ENCODE results near the gene MEIOB. TPM values are rescaled to one million over a fixed set of nuclear protein-coding genes. Genes with fewer than 3 reads are reported as not detected.

MEIOB gene
- total RNA-seq, 1 donor from 2014 or later, result not detected

DNA sequence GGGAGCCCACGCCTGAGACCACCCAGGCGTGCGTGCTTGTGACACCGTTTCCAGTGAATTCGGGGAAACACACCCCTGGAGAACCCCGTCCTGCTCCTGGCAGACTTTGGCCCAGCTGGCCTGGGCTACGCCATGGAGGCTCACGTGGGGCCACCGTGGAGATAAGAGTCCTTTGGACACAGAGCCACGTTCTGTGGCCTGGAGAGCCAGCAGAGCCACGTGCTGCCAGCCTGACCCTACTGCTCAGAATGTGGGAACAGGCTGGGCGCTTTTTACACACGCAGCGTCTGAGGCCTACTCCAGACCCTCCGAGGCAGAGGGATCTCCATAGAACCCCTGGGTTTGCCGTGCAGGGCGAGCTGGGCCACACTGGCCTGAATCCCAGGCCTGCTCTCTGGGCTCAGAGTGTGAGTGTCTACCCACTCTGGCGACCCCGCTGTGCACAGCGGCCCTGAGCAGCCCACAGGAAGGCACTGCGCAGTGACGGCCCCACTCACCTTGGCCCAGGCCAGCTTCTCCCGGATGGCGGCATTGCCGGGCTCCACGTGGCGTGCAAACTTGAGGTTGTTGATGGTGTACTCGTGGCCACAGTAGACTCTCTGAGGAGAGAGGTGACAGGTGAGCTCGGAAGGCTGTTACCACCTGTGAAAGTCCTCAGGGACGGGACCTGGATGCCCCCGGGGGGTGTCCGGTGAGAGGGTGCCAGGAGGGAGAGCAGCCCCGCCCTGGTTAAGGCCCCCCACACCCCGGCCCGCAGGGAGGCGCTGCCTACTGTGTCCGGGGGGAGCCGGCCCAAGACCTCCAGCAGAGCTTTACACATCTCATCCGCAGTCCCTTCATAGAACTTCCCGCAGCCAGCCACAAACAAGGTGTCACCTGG lies 55.3 kb downstream of the MEIOB start:
- Histone ChIP-seq H3K4me1 (no peaks in the 10 kb centered on the region), H3K27me3 (ENCODE audit: low read depth) (no peaks in the 10 kb centered on the region), H3K4me3 (no peak overlapping the region), H3K9me3 (replicated peaks) (no peaks in the 10 kb centered on the region), H3K27ac (replicated peaks) (no peak overlapping the region), H3K36me3 (peaks cover 83% of the 10 kb centered on the region)
- TF ChIP-seq, protein P1, sequence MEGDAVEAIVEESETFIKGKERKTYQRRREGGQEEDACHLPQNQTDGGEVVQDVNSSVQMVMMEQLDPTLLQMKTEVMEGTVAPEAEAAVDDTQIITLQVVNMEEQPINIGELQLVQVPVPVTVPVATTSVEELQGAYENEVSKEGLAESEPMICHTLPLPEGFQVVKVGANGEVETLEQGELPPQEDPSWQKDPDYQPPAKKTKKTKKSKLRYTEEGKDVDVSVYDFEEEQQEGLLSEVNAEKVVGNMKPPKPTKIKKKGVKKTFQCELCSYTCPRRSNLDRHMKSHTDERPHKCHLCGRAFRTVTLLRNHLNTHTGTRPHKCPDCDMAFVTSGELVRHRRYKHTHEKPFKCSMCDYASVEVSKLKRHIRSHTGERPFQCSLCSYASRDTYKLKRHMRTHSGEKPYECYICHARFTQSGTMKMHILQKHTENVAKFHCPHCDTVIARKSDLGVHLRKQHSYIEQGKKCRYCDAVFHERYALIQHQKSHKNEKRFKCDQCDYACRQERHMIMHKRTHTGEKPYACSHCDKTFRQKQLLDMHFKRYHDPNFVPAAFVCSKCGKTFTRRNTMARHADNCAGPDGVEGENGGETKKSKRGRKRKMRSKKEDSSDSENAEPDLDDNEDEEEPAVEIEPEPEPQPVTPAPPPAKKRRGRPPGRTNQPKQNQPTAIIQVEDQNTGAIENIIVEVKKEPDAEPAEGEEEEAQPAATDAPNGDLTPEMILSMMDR (IDR thresholded peaks at IDR 0.05; ENCODE audit: borderline replicate concordance), result no peak
- intact Hi-C loops (cut with micrococcal nuclease), result no loop called here
- DNase-seq, result no peak

DNA sequence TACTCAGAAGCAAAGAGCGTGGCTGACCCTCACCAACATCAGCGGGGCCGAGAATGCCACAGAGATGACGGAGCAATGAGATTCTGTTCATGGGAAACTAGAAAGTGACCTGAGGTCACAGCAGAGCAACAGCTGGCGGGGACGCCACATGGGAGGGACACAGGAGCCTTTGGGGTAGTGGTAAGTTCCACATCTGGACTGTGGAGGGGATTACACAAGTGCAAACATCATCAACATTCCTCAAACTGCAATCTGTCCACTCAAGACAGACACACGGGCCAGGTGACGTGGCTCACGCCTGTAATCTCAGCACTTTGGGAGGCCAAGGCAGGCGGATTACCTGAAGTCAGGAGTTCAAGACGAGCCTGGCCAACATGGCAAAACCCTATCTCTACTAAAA lies 56.5 kb downstream of the MEIOB start:
- no peak for DNase-seq
- Histone ChIP-seq H3K9me3 (replicated peaks) (no peaks in the 10 kb centered on the region), H3K36me3 (peaks cover 74% of the 10 kb centered on the region), H3K4me3 (no peak overlapping the region), H3K27ac (replicated peaks) (no peak overlapping the region), H3K4me1 (no peaks in the 10 kb centered on the region), H3K27me3 (ENCODE audit: low read depth) (no peaks in the 10 kb centered on the region)
- intact Hi-C loops (cut with micrococcal nuclease), result no loop called here
- TF ChIP-seq, protein P1 (IDR thresholded peaks at IDR 0.05; ENCODE audit: borderline replicate concordance), result no peak

DNA sequence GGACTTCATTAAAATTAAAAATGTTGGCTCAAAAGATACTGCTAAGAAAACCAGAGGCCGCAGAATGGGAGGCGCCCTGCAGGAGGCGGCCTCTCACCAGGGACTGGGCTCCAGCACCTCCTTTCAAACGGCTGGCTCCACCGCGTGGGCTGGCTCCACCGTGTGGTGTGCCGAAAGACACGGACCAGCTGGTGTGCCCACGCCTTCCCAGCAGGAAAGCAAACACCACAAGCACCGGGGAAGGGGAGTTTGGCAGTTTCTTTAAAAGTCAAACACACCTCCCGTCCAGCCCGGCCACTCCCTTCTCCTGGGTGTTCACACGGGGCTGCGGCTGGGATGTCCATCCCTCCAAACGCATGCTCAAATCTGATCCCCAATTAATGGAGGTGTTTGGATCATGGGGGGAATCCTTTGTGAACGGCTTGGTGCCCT lies 59.2 kb downstream of the MEIOB start:
- Histone ChIP-seq H3K9me3 (replicated peaks) (no peaks in the 10 kb centered on the region), H3K36me3 (peaks cover 71% of the 10 kb centered on the region), H3K27me3 (ENCODE audit: low read depth) (no peaks in the 10 kb centered on the region), H3K4me3 (no peak overlapping the region), H3K4me1 (no peaks in the 10 kb centered on the region), H3K27ac (replicated peaks) (no peak overlapping the region)
- TF ChIP-seq, protein P1 (IDR thresholded peaks at IDR 0.05; ENCODE audit: borderline replicate concordance), result peak; percentile 51
- intact Hi-C loops (cut with micrococcal nuclease), result no loop called here
- peak; percentile 75 for DNase-seq

DNA sequence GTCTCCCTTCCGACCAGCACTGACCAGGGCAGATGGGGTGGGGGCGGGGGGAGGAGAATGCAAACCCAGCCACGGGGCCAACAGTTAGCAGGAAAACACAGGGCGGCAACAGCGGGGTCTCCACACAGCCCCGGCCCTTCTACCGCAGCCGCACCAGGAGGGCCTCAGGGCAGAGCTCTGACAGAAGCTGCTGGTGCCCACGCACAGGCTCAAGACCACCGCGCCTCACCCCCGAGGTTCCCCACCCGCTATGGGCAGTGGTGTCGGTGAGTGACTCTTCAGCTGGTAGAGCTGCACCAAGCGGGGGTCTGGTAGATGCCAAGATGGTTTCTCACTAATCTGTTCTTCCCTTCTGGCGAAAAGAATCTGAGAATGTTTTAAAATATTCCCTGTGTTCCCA lies 61.4 kb downstream of the MEIOB start:
- no peaks in the 10 kb centered on the region for H3K27me3 ChIP-seq (ENCODE audit: low read depth)
- H3K36me3 ChIP-seq, result peaks cover 67% of the 10 kb centered on the region
- DNase-seq, result no peak
- no peak overlapping the region for H3K4me3 ChIP-seq
- no peaks in the 10 kb centered on the region for H3K9me3 ChIP-seq (replicated peaks)
- no peaks in the 10 kb centered on the region for H3K4me1 ChIP-seq
- no peak overlapping the region for H3K27ac ChIP-seq (replicated peaks)
- intact Hi-C loops (cut with micrococcal nuclease), result no loop called here
- TF ChIP-seq, protein P1 (IDR thresholded peaks at IDR 0.05; ENCODE audit: borderline replicate concordance), result no peak

DNA sequence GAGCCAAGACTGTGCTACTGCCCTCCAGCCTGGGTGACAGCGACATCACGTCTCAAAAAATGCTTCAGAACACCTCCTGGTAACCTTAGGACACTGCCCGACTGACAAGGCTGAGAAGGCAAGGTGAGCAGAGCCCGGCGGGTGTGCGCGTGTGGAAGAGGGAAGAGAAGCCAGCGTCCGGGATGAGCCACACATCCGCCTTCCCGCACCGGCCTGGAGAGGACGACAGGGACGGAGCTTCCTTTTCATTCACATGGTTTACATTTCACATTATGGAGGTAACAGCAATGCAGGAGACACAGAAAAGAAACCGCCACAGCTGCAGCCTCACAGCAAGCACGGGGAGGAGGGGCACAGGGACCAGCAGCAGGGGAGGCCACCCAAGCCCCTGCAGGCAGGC lies 61.9 kb downstream of the MEIOB start:
- TF ChIP-seq, protein P1 (IDR thresholded peaks at IDR 0.05; ENCODE audit: borderline replicate concordance), result no peak
- no peaks in the 10 kb centered on the region for H3K9me3 ChIP-seq (replicated peaks)
- no peak overlapping the region for H3K27ac ChIP-seq (replicated peaks)
- H3K36me3 ChIP-seq, result peaks cover 65% of the 10 kb centered on the region
- H3K4me1 ChIP-seq, result no peaks in the 10 kb centered on the region
- H3K27me3 ChIP-seq (ENCODE audit: low read depth), result no peaks in the 10 kb centered on the region
- intact Hi-C loops (cut with micrococcal nuclease), result no loop called here
- no peak overlapping the region for H3K4me3 ChIP-seq
- DNase-seq, result no peak
